Epithelial cell of umbilical artery (primary cell): ENCODE results near the gene VPS25. TPM values are rescaled to one million over a fixed set of nuclear protein-coding genes. Genes with fewer than 3 reads are reported as not detected.

Experiments used
- total RNA-seq: library from RNA; depleted of rRNA; stranded (reverse); fragments of >200 nt; gene quantifications from 2 replicates; pipeline ENCODE4 v1.2.3, GENCODE V29; 2014

Gene VPS25
- 61.4 and 62.2 TPM in 2 replicates for total RNA-seq

DNA sequence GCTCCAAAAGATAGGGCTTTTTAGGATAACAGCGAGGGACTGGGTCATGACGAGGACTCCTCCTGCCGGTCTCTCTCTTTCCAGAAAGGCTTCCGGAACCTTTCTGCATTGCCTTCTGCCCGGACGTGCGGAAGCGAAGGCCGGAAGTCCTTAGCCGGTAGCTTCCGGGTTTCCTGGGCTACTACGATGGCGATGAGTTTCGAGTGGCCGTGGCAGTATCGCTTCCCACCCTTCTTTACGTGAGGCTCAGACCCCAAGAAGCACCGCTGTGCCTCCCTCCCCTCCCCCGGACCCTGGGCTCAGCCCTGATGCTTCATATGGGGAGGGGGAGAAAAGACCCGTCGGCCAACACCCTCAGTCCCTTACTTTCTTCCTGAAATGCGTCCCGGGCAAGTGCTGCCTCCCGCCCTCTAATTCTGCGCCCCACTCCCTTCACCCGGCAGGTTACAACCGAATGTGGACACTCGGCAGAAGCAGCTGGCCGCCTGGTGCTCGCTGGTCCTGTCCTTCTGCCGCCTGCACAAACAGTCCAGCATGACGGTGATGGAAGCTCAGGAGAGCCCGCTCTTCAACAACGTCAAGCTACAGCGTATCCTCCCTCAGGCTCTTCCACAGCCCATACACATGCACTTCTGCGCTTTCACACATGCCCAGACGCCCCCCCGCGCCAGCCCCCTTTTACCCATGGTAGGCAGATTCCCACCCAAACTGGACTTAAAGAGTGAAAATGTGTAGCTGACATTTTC, at the start of gene VPS25:
Gene VPS25 (plus strand): TSS at position 160 of the 746 bp plus-strand sequence. CDS start 27 bp downstream, at position 187.

DNA sequence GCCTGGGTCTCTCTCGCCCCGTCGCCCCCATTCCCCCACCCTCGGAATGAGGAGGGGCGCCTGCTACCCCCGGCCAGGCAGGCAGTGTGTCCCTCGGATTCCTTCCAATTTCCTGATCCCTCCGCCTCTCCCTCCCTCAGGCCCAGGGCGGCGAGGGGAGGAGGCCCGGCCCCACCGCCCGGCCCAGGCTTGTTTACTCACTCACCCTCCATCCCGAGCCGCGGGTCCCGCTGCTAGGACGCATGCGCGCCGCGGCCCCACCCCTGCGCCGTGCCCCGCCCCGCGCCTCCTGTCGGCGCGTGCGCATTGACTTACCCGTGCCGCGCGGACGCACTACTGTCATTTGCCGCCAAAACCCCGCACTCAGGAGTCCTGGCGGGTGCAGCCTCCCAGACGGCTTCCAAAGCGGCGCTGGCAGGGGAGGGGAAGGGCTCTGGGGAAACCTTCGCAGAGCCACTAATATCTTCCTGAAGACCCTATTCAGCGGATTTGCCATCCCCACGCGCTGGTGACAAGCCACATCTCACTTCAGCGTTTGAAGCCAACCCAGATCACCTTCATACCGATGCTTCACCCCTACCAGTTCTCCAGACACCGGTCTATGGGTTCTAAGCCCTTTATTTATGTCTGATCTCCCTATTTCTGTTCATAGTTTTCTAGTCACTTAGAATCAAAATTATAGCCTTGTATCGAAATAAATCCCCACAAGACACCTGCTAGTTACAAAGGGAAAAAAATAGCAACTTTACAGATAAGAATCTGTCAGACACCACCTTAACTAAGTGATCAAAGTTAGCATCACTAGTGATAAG, 28.2 kb upstream of the VPS25 start, which contains the start of gene EZH1:
Gene EZH1 (minus strand): TSS at position 235 of the 812 bp plus-strand sequence. CDS start 16,099 bp downstream, outside the sequence.

DNA sequence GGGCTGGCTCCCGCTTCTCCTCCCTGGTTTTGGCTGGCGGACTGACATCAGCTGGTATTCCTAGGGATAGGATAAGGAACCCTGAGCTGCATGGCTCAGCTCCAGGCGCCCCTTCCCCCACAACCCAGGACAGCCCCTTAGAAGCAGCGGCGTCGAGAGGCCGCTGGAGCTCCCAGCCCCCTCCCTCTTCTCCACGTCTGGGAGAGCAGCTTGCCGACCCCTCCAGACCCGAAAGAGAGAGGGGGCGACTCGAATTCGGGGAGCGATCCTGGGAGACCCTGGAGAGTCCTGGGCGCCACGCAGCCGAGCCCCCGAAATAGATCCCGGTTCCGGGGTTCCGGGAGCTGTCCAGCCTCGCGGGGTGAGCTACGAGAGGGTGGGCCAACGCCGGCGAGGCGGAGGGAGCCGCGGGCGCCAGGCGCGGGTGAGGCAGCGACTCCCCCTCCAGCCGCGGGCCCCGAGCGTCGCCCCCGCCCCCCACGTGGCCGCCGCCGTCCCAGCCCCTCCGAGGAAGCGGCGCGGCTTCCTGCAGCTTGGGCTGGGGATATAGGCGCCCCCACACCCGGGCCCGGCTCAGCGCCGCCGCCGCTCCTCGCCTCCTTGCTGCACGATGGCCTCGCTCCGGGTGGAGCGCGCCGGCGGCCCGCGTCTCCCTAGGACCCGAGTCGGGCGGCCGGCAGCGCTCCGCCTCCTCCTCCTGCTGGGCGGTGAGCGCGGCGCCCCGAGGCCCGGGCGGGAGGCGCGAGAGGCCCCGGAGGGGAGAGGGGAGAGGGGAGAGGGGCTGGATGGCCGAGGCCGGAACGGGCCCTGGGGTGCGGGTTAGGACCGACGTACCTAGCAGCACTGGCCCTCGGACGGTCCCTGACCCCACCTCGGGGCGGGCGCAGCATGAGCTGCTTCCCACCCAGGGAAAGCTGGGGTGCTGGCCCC, 12.3 kb upstream of the VPS25 start, which contains the start of gene RAMP2:
Gene RAMP2 (plus strand): TSS at position 576 of the 930 bp plus-strand sequence. CDS start 35 bp downstream, at position 611.

DNA sequence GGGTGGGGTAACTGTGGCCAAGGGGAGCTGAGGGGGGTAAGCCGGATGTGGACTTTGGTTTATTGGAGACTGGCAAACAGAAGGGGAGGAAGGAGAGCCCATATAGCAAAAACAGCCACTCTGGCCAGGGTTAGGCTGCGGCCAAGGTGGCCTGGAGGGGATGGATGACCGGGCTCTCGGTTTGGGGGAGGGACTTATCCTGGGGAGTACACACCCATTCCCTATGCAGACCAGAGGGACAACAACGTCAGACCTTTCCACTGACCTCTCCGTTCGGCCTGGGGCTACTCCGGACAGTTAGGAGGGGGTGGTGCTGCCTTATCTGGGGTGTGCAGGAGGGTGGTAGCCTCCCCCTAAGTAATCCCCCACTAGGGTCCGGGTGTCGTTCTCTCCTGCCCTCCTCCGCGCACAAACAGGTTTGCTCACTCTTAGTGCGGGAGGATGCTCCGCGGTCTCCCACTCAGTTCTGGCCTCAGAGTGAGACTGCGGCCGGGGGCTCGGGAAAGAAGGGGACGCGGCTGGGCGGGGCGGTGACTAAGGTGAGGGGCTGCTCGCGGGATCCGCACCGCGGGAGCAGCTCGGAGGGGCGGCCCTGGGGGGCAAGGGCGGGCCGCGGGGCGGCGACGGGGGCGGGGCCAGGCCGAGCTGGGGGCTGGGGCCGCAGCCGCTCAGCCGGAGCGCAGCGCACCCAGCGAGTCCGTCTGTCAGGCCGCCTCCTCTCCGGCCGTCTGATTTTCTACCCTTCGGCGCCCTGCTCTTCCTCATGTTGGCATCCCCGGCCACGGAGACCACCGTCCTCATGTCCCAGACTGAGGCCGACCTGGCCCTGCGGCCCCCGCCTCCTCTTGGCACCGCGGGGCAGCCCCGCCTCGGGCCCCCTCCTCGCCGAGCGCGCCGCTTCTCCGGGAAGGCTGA, 6.9 kb downstream of the VPS25 start, which contains the start of gene WNK4:
Gene WNK4 (plus strand): TSS at position 675 of the 915 bp plus-strand sequence. CDS start 89 bp downstream, at position 764.

DNA sequence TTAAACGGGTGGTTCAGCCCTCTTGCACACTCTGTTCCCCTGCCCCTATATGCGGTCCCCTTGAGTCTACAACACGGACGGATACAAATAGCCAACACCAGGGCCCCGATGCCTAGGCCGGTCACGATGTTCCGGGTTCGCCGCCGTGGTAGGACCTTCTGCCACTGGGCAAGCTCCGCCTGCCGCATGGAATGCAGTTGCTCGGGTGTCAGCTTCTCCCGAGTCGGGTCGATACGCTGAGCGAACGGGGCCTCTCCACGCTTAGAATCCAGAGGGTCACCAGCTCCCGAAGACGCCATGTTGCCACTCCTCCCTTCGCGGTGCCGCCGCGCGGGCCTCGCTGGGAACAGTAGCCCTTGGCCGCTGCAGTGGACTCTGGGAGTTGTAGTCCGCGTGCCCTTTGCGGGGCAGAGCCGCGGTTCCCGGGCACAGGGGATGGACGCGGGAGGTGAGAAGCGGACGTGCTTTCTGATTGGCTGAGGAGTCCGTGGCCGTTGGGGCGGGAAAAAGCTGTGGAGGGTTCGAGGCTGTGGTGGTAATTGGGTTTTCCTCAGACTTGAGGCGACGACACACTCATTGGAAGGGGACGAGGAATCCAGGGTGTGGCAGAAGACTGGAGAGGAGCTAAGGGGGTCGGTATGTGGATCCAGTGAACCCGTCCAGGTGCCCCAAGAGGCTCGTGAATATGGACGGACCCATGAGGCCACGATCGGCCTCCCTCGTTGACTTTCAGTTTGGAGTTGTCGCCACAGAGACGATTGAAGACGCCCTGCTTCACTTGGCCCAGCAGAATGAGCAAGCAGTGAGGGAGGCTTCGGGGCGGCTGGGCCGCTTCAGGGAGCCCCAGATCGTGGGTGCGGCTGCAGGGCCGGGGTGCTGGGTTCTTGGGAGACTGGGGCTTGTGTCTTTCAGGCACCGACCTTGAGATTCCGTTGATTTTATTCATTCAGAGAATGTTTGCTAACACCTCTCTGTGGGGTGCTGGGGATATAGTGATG, 25.4 kb downstream of the VPS25 start, which contains the start of the genes CNTD1 and COA3:
Gene CNTD1 (plus strand): TSS at position 479 of the 998 bp plus-strand sequence. CDS start 207 bp downstream, at position 686.
Gene COA3 (minus strand): TSS at position 322 of the 998 bp plus-strand sequence. CDS start 23 bp downstream, at position 299.

Other genes starting within 250 kb of the VPS25 start
- gene NAGLU, start 237.2 kb upstream of the VPS25 start, total RNA-seq: 21.1 and 21.3 TPM in 2 replicates
- gene HSD17B1, start 220.5 kb upstream of the VPS25 start, total RNA-seq: 0.15 and 0.65 TPM in 2 replicates
- 8.4 and 9.7 TPM in 2 replicates for gene COASY, start 211.3 kb upstream of the VPS25 start, total RNA-seq
- gene MLX, start 206.3 kb upstream of the VPS25 start, total RNA-seq: 29.2 and 34.3 TPM in 2 replicates
- 6.8 and 15.2 TPM in 2 replicates for gene PSMC3IP, start 195.7 kb upstream of the VPS25 start, total RNA-seq
- 62.4 and 64.1 TPM in 2 replicates for gene RETREG3, start 164.1 kb upstream of the VPS25 start, total RNA-seq
- gene TUBG1, start 163.8 kb upstream of the VPS25 start, total RNA-seq: 19.5 and 26.3 TPM in 2 replicates
- gene TUBG2, start 114.2 kb upstream of the VPS25 start, total RNA-seq: 2.6 and 4.1 TPM in 2 replicates
- gene PLEKHH3, start 96.5 kb upstream of the VPS25 start, total RNA-seq: 7.9 and 8.4 TPM in 2 replicates
- gene CCR10, start 91.6 kb upstream of the VPS25 start, total RNA-seq: 0.65 and 2.3 TPM in 2 replicates
- 2.6 and 11.2 TPM in 2 replicates for gene CNTNAP1, start 90.9 kb upstream of the VPS25 start, total RNA-seq
- gene EZH1, start 28.4 kb upstream of the VPS25 start, total RNA-seq: 5.8 and 14.0 TPM in 2 replicates
- gene RAMP2, start 12.2 kb upstream of the VPS25 start, total RNA-seq: 1.9 and 5.2 TPM in 2 replicates
- 0.32 and 0.76 TPM in 2 replicates for gene WNK4, start 7.2 kb downstream of the VPS25 start, total RNA-seq
- 88.4 and 101 TPM in 2 replicates for gene COA3, start 25.3 kb downstream of the VPS25 start, total RNA-seq
- 0.32 TPM in 1 of 2 replicates, not detected in the other for gene CNTD1, start 25.4 kb downstream of the VPS25 start, total RNA-seq
- 127 and 198 TPM in 2 replicates for gene BECN1, start 50.8 kb downstream of the VPS25 start, total RNA-seq
- 91.3 and 127 TPM in 2 replicates for gene PSME3, start 59.9 kb downstream of the VPS25 start, total RNA-seq
- gene AOC2, start 71.1 kb downstream of the VPS25 start, total RNA-seq: 0.32 and 0.46 TPM in 2 replicates
- gene AOC3, start 77.8 kb downstream of the VPS25 start, total RNA-seq: under 0.01 and 0.15 TPM in 2 replicates
- gene G6PC1, start 127.3 kb downstream of the VPS25 start, total RNA-seq: not detected in 2 replicates
- 25.7 and 34.2 TPM in 2 replicates for gene AARSD1, start 191.0 kb downstream of the VPS25 start, total RNA-seq
- 0.65 TPM in 1 of 2 replicates, not detected in the other for gene PTGES3L, start 206.6 kb downstream of the VPS25 start, total RNA-seq
- 8.8 and 12.6 TPM in 2 replicates for gene RUNDC1, start 207.1 kb downstream of the VPS25 start, total RNA-seq
- 928 and 1,618 TPM in 2 replicates for gene RPL27, start 225.0 kb downstream of the VPS25 start, total RNA-seq
- gene IFI35, start 233.3 kb downstream of the VPS25 start, total RNA-seq: 15.3 and 91.0 TPM in 2 replicates
- gene VAT1, start 248.9 kb downstream of the VPS25 start, total RNA-seq: 160 and 194 TPM in 2 replicates